Fibroblast of the conjunctiva (primary cell): ENCODE measurements around the gene TALDO1.
A peak's percentile ranks its signal among the peaks of the same experiment; 100 is the strongest.

ENCODE experiments used
- DNase-seq: peaks from one replicate; pipeline ENCODE4 v3.0.0-alpha.2; 2010; ENCODE audit warnings: low read depth

TALDO1 gene

DNA sequence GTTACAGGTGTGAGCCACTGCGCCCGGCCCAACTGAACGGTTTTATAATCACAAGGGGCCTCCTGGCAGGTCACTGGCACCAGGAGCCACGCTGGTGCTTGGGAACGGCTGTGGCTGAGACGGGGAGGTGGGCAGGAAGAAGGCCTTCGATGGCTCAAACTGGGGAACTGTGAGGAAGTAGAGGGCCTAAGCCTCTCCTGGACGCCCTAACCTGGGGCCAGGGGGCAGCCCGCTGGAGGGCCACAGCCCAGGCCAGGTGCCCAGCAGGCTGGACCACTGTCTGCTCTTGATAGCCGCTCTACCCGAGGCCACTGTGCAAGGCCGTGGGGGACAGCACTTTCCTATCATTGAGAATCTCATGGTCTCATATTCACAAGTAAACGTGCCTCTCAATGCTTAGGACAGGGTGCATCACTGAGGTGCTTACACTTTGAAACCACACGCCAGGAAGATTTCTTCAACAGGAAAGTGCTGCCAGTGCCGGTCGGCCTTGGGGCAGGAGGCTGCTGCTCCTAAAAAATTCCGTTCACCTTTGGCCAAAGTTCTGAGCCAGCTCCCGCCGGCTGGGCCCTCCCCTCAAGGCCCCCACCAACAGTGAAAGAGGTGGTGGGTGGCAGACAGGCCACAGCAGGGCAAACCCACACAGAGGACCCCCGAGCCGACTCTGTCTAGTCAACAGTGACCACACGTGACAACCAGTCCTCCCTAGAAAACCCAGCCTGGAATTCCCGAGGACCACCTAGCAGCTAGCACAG, 22.8 kb downstream of the TALDO1 start:
- no peak for DNase-seq

DNA sequence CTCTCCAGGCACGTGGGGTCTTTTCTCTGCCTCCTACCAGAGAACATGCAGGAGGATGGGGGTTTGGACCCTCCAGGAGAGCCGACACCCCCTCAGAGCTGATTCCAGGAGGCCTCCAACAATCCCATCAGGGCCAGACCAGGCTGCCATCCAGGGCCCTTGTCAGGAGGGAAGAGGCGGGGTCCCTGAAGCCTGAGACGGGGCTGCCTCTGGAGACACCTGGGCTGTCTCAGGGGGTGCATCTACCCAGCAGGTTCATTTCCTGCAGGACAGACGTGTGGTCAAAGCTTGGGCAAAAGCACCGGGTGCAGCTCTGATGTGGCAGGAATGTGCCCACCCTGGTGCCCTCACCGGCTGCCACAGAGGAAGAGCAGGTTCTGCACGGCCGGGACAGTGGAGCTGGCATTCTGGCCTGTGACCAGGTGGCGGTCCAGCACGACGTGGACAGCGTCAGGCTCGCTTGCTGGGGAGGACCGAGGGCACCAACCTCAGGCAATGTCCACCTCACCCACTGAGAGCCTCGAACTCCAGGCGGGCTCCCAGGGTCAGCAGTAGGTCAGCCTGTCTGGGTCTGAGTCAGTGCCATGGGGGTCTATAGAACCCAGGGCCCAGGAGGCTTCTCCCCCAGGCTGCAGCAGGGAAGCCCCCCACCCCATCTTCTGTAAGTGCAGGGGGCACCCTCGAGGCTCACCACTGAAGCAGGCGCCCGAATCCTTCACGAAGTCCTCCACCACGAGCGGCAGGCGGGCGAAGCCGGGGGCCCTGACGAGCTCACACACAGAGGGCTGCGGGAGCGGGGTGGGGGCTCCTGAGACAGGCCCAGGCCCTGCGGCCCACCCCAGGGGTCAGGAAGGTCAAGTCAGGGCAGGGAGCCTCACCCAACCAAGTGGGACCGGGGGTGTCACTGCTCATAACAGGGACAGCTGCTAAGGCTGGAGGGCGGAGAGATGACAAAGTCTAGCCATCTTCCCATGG, 23.7 kb downstream of the TALDO1 start:
- DNase-seq, result no peak

DNA sequence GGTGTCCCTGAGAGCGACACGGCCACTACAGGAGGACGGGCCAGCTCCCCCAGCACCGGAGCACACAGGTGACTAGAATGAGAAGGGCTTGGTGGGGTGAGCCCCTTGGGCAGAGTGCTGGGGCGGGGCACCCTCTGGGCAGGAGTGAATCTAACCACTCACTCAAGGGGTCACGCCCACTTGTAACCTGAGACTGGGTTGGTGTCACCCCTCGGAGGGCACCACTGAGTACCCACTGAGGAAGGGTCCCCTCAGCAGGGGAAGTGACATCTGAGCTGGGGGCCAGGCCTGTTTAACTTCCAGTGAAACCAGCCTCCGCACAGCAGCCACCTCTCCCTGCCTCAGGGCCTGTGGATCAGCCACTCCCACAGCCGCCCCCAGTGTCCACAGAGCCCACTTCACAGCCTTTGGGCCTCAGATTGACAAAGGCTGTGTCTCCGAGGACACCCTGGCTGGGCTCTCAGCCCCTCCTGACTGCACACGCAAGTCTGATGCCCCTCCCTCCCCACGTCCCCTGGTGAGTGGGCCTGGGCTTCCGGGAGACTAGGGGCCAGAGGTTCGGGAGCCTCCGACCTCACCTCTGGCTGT, 24.4 kb downstream of the TALDO1 start:
- DNase-seq, result no peak

DNA sequence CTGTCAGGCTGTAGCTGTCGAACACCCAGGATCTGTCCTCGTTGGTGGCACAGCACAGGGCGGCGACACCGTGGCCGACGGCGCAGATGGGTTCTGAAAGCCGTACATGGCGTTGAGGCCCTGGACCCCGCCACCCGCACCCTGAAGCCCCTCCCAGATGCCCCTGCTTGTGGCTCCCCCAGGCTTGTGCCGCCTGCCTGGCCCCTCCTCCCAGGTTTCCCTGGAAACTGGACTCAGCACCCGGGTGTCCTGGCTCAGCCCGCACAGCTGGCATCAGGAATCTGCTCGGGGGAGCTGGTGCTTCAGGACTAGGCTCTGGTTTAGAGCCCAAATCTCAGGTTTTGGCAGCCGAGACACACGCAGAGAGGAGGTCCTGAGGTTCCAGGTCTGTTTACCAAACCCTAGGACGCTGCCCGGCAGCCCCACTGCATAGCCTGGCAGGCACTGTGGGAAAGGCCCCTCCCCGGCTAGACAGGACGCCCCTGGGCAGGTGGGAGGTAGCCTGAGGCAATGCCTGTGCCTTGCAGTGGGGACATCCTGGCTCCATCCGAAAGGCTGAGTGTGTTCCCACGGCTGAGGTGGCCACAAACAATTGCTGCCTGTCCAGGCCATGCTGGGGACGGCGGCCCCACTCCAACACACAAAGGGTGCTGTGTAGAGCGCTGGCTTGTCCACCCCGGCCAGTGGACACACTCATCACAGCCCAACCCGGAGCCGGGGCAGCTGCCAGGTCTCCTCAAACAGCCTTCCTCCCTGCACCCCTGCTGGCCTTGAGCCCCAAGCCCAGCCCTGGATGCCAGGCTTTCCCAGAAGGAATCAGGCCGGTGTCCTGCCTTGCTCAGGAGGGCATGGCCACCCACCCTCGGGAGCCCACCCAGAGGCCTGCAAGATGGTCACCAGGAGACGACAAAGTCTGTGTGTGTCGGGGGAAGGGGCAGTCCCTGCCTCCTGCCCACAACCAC, 25.4 kb downstream of the TALDO1 start:
- DNase-seq, result no peak

DNA sequence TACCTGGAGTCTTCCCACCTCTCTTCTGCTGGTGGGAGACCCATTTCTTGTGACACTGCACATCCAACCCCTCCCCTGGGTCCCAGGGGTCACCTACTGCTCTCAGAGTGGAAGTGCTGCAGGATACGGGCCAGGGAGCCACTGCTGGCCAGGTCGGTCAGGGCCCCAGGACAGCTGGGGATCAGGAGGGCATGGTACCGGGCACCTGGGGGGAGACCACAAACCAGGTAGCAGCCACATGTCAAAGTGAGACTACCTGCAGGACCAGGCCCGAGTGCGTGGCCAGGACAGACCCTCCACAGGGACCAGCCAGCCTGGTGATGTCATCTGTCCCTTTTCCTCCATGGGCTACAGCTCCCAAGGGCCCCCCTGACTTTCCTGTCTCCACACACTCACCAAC, 26.2 kb downstream of the TALDO1 start:
- DNase-seq, result no peak

DNA sequence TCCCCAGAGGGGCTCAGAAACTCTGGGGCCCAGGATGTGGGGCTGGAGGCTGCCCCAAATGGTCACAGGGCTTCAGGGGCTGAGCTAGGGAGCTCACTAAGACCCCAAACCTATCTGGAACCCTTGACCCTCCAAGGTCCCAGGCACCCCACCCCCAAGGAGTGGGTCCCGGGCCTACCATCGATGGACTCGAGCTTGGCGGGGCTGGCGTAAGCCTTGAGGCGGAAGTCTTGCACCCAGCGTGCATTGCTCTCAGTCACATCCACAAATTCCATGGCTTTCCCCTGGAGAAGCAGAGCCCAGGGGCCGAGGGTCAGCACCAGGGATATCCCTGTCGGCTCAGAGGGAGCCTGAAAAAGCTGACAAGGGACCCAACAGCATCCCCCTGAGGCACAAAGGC, 26.6 kb downstream of the TALDO1 start:
- no peak for DNase-seq

DNA sequence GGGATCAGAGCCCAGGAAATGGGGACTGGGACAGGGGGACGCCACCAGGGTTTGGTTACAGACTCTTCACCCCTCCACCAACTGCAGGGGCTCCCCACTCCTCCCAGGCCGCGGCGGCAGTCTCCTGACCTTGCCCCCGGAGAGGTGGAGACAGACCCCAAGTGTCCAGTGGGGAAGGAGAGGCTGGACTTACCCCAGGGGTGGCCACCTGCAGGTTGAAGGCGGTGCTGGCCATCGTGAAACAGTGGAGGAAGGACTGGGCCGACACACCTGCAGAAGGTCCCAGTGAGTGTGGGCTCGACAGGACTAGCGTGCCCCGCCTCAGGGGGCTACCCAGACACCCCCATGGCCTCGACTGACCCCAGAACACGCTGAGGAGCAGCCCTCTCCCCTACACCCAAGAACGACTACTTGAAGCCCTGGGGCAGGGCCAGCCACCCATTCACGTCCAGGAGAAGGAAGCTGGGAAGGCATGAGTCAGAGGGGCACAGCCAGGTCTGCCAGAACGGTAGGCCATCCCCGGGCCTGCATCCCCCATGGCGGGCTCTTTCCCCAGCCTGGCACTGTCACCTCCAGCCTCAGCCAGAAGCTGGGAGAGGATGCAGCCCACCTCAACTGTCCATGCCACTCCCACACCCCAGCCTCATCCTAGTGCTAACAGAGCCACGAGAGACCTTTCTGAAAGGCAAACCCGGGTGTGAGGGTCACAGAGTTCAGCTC, 27.8 kb downstream of the TALDO1 start:
- no peak for DNase-seq

DNA sequence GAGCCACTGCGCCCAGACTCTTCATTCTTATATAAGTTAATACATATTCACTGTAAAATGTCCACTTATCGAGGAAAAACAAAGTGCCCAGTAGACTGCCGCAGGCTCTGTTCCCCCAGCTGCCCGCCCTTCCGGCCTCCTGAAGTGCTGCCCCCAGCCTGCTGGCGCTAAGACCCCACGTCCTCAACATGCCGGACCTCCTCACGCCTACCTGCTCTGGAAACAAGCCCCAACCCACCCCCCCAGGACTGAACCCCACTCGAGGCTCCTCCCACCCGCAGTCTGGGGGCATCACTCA, 28.9 kb downstream of the TALDO1 start:
- no peak for DNase-seq

DNA sequence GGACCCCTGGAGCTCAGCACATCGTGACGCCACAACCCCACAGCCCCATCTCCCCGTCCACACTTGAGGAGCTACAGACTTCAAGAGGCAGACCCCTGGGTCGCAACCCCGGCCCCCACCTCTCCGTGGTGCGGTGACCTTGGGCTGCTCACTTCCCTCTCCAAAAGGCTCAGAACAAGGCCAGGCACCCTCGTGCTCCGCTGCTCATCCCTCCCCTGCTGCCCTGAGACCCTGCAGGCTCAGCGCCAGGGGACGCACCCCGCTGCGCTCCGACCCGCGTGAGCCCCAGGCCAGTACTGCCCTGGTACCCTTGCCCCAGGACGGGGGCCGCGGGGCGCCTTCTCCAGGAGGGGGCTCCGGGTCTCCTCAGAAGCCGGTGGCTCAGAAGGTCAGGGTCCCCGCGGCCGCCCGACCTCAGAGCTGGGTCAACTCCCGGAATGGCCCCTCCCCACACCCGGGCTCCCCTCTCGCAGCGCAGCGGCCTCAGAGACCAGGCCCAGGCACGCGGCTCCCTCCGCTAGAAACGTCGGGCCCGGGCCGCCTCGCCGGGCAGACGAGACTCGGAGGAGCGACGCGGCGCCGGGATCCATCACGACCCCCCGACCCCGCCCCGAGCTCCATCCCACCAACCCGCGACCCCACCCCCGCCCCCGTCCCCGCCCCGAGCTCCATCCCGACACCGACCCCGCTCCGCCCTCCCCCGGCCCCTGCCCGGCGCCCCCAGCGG, 29.5 kb downstream of the TALDO1 start:
- no peak for DNase-seq

DNA sequence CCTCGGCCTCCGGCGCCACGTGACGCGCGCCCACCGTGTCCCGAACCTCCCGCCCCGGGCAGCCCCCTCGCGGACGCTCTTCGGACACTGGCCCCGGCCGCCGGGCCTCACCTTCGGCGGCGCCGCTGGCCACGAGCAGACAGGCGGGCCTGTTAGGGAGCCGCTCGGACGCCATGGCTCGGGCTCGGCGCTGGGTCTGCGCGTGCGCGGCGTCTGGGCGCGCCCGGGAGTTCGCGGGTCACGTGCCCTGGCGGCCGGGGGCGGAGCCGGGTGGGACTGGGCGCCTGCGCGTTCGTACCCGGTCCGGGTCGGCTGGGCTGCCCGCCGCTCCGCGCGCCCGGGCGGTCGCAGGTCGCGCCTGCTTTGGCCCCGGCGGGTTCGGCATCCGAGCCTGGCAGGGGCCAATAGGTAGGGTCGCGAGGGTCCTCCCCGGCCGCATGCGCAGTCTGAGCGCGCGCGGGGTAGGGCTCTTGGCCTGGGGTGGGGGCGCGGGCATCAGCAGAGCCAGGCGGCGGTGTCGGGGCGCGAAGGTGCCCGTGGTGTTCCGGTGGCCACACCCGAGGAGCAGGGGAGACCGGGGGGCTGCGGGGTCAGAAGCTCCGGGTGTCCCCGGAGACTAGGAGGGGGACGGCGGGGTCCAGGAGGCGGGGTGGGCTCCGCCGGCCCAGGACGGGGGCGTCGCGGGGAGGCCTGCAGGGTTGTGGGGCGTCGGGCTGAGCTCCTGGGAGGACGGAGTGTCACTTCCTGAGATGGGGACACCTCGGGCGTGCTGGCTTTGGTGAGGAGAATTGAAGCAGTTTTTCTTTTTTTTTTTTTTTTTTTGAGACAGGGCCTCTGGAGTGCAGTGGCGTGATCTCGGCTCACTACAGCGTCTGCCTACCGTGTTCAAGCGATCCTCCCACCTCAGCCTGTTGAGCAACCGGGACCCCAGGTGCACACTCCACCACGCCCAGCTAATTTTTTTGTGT, 30.3 kb downstream of the TALDO1 start, which contains the start of gene GATD1:
Gene GATD1, minus strand, starts transcription at position 200 of the 968 bp plus-strand sequence. Its CDS starts 25 bp downstream, at position 175.
- DNase-seq, result no peak

DNA sequence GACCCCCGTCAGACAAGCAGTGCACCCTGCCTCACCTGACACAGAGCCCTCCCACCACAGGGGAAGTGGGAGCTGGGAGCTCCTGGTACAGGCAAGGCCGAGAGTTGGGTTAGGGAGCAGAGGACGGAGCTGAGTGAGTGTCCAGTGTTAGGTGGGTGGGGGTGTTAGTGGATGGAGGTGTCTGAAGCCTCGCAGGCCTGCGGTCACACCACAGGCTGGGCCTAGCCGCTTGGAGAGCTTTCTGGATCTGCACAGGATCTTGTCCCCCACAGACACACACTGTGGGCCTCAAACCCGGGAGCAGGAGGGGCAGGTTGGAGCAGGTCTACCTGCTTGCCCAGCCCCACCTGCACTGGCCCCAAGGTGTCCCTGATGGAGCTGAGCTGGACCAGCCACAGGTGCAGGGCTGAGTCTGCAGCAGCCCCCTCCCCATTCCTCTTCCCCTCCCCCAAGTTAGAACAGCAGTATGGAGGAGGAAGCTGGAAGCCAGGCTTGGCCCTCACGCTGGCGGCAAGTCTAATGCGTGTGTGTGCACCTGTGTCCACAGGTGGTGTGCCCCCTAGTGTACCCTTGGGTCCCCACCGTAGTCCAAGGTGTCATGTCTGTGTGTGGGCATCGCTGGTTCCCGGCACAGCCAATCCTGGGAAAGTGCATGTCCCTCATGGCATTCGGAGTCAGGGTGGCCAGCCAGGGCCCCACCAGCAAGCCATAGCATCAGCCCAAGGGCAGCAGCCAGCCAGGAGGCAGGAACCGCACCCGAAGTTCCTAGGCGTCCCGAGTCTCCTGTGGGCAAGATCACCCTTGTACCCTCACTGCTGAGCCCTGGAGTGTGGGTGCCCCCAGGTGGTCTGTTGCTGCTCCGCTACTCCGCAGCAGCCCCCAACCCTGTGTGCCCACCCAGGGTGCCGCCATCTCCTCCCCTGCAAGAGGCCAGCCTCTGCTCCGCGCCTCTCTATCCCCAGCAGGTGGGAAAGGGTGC, 32.0 kb downstream of the TALDO1 start:
- no peak for DNase-seq

DNA sequence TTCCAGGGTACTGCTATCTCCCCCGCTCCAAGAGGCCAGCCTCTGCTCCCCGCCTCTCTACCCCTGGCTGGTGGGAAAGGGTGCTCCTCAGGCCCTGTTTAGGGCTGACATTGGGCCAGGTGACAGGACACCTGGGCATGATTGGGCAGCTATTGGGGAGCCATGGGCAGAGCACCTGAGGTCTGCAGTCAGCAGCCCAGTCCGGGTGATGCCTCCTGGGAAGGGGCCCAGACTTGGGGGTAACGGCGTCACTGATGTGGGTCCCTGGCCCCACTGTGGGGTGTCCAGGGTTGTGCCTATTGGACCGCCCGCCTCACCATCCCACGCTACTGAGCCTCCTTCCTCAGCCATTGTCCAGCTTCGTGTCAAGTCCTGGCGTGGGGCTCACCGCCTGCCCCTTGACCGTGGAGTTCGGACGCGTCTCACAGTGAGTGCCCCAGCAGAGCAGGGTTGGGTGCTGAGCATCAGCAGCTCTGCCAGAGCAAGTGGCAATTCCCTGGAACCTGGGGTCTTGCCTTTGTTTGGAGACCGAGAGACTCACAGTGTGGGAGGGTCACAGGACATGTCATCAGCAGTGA, 32.8 kb downstream of the TALDO1 start:
- no peak for DNase-seq

DNA sequence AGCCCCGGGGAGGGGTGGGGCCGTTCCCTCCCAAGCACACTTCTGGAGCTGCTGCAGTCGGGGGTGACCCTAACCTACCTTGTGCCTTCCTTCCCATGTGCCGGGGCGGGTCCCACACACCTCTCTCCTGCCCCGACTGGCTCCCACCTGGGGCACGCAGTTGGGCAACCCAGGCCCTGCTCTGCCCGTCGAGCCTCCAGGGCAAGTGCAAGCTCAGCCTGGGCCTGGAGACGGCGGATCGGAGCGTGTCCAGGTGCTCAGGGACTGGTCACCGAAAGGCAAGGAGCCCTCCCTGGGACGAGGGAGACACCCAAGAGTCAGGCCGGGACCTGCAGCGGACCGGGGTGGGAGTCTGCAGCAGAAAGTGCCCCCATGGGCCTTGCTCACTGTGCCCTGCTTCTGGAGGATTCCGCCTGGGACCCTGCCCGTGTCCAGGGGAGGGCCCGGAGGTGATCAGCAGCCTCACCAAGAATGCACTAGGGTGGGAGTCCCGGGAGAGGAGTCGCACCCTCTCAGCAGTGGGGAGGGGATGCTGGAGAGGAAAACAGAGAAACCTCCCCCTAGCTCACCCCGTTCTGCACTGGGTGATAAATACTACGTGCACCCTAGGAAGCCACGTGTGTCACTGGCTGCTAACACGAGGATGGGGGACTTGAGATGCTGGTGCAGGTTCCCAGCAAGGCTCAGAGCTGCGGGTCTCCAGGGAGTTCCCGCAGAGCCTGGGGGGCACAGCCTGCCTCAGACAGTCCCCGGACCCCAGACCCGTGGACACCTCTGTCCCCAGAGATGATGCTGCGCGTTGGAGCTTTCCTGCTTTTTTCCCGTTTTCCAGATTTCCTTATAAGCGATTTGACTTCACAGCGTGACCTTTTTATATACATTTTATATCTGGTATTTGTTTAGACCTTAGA, 35.3 kb downstream of the TALDO1 start:
- DNase-seq, result no peak

DNA sequence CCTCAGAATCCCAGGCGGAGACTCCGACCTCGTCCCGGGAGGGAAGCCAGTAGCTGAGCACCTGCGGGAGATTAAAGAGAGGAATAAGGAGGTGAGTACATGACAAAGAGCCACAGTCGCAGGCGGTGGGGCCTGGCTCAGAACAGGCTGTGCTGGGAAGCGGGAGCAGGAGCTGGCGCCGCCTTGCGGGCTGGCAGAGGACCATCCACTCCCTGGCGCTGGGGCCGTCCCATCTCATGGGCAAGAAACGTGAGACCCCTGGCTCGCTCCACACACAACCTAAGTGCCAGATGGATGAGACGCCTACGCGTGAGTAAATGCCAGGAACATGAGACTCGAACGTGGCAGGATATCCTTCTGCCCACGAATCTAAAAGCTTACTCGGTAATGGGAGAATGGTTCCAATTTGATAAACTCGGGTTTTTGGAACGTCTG, 36.3 kb downstream of the TALDO1 start:
- DNase-seq, result peak; percentile 88

DNA sequence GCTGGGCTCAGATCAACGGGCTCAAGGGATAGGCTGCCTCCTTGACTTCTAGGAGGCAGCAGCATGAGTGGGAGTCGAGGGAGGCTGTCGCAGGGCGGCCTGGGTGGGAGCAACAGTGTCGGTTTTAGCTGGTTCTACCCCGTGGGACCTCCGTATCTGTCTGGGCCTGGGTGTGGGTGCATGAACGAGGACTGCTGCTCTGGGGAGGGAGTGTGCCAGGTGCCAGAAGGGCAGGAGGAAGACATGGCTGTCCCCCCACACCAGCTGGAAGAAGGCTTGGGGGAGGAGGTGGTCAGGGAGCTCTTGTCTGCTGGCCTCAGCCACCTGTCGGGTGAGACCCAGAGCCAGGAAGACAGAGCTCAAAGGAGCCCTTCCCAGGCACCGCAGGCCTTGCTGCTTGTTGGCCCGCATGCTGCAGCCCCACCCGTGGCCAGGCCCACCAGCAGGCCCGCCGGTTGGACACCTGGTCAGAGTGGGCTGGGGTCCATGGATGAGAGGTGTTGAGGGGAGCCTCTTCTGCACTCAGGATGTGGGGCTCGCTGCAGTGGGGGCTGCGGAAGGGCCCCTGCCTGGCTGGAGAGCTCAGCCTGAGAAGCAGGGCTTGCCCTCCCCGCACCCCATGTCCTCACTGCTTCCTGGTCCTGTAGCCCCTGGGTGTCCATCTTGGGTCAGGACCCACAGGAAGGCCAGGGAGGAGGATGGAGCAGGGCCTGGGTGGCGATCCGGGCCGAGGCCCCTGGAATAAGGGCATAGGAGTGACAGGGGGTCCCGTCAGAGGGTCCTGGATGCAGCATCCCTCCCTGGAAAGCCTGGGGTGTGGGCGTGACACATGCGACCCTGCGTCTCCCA, 39.2 kb downstream of the TALDO1 start:
- DNase-seq, result no peak
